NK-92 treated with Interleukin-12 subunit alpha and Interleukin-12 subunit beta, amount 100 ng/mL, for 24 hours (cell line): ENCODE results near the gene RPL31.

ENCODE experiments used
- DNase-seq: peaks from one replicate; lab custom pipeline; 2025; lab: John Stamatoyannopoulos, UW

Gene RPL31

DNA sequence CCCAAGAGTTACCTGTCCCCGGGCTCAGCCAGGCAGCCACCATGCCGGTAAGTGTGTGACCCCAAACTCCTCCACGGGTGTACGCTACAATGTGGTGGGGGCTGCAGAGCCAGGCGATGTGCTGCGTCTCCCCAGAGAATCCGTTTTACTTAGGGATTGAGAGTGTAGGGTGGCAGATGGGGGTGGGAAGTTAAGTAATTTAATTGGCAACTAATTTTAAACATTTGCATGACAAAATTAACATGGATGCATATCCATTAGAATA is 26.6 kb upstream of the RPL31 start:
- no peak for DNase-seq

DNA sequence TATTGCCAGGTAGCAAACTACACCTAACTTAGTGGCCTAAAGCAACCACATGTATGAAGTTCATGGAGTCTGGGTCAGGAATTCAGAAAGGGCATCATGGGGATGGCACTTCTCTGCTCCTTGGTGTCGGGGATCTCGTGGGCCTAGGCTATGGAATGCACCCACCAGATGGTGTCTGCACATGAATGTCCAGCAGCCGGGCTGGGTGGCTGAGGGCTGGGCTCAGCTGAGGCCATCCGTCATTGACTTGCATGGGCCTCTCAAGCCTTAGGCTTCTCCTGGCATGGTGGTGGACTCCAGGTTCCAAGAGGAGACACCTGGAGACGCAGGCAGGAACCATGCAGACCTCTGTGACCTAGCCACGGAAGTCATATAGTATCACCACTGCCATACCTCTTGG is 26.0 kb upstream of the RPL31 start:
- no peak for DNase-seq

DNA sequence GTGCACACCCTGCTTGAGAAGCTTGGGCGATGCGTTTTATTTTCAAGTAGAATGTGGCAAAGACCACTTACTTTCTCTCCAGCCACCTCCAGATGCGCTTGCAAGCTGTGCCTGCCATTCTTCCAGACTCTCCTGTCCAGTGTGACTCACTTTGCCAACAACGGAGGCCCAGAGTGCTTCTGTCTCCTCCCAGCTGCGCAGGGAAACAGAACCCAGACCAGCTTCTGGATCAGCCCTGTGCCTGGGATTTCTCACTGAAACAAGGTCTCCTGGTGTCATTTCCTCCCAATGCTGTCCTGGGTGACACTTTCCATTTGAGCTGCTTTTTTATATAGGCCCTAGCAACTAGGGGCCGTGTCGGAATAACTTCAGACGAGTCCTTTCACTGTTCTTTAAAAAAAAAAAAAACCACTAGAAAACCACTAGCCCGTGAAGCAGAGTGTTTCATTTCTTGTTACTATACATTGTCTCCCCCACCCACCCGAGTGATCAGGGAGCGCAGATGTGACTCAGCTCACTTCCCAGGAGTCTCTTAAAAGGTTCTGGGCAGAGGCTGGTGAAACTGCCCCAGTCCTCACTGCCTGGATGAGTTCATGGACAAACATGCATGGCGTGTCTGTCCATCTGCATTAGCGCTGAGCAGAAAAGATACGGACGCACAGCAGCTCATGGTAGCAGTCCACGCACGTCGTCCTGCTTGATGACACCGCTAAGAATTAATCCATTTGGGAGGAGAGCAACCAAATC is 25.3 kb upstream of the RPL31 start:
- no peak for DNase-seq

DNA sequence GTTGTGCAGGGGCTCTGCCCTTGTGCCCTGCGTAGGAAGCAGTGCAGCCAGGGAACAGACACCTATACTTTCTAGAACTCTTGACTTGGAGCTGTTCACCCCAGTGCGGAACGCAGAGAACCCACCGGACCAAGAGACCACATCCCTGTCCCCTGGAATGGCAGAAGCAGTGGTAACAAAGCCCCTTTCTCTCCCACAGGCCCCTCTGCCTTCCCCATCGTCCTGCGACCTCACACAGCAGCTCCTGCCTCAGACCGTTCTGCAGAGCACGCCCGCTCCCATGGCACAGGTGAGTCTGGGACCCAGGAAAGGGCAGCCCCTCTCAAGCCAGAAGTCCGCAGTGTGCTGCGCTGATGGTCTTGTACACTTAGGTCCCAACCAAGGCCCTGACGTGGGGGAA is 24.6 kb upstream of the RPL31 start:
- DNase-seq: no peak

DNA sequence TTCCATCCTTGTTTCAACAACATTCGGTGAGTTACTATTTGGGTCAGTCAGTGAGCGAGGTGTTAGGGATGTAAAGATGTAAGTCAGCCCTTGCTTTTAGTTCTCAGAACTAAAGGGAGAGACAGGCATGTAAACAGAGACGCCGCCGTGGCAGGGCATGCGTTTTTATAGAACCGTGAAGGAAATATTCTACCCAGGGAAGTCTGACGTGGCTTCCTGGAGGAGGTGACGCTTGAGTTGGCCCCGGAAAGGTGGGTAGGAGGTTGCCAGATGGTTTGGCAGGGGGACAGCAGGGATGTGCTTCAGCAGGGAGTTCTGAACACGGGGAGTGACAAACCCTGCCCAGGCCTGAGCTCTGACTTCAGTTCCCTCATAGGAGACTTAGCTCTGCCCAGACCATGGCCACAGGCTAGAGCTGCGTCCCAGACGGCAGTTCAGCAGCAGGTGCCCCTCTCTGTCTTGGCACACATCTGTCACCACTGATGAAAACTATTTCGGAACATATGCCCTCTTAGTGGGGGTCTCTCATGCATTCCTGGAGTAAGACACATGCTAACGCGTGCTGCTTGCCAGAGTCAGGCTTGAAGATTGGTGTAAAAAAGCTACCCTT is 23.4 kb upstream of the RPL31 start:
- DNase-seq: no peak

DNA sequence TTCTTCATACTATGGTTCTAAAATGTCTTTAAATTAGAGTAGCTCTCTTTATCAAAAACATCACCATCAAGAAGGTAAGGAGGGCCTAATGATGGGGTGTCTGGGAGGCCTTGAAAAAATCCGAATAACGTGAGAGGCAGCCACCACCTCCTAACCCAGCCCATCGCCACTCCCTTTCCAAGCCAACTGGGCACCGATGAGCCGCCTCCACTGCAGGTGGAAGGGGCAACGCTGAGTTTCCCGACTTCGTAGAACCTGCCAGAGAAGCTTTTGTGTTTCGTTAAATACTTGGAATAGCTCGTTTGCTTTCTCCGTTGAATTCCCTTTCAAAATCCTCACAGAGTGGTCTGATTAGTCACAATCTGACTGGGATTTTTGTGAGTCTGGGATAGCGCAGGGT is 22.0 kb upstream of the RPL31 start:
- no peak for DNase-seq

DNA sequence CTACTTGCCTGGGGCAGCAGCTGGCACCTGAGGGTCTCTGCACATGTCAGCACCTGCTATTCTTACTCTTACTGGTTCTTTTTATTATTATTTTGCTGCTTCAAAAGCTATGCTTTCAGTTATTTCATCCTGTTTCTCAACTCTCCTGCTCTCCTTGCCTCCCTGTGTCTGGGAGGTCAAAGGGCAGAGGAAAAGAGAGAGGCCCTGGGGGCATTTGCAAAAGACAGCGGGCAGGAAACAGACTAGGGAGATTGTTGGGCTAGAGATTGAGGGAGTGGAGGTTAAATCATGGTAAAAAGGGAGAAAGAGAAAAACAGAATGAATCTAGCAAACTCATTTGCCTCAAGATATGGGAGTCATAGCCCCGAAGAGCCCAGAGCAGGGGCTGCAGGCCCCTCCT is 21.1 kb upstream of the RPL31 start:
- DNase-seq: no peak

DNA sequence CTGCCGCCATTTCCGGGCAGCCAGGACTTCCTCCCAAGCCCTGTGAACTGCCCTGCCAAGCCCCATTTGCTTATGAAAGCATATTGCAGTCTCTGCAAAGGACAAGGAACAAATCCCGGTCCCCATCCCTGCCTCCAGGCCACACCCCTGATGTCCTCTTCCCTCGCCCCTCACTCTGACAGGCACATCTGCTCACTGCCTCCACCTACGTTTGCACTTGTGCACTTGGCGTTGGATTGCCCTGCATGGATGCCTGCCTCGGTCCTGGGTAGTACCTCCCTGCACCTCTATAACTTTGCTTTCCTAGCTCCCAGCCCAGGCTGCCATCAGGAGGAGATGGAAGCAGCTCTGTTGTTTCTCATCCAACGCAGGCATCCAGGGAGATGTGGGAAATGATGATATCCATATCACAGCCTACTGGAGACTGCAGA is 19.6 kb upstream of the RPL31 start:
- DNase-seq: no peak

DNA sequence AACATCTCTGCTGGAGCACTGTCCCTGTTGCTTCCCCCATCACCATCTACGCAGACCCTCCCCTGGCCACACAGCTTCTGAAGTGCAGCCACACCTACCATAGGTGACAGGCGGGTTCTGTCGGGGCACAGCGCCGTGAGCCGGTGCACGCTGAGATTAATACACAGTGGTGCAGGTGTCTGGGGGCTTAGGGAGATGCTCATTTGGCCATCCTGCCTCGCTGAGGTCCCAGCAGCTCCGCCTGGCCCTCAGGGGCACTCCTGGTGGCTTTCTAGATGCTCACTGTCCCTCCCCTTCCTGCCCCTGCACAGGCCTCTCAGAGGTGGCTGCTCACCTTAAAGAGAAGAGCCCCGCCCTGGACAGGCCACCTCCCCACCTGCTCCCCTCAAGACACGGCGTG is 18.9 kb upstream of the RPL31 start:
- no peak for DNase-seq

DNA sequence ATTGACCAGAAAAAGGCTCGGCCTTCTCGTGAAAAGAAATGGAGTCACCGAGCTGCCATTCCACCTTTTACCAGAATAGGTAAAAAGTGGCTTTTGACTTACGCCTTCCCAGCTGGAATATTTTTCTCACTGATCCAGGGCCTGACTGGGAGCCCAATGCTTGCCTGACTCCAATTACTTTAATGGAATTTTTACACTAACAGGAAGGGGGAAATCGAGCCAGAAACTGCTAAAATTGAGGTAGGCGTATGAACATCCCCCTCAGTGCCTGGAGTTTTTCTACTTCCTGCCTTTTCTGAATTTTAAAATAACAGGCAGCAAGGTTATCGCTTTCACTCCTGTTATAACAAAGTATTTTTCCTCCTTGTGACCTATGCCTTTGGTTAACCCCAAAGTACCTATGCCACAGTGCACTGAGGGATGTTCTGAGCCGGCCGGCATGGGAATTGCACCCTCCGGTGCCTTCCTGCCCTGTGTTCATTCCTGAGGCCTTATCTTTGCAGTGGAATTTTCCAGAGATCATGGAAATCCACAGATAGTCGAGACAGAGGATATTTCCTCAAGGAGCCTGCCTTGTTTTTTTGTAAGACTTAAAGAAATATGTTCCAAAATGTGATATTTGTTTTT is 18.3 kb upstream of the RPL31 start:
- no peak for DNase-seq

DNA sequence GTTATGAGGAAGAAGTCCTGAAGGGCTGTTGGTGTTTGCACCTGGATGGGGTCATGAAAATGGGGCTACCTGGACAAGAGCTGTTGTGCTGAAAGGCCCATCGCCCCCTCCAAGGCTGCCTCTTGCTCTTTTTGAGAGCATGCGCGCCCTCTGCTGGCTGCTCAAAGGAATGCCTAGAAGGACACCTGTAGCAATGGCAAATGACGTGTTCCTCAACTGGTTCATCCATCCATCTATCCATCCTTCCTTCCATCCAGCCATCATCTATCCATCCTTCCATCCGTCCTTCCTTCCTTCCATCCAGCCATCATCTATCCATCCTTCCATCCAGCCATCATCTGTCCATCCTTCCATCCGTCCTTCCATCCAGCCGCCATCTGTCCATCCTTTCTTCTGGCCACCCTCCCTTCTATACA is 17.2 kb upstream of the RPL31 start:
- peak; percentile 41 for DNase-seq

DNA sequence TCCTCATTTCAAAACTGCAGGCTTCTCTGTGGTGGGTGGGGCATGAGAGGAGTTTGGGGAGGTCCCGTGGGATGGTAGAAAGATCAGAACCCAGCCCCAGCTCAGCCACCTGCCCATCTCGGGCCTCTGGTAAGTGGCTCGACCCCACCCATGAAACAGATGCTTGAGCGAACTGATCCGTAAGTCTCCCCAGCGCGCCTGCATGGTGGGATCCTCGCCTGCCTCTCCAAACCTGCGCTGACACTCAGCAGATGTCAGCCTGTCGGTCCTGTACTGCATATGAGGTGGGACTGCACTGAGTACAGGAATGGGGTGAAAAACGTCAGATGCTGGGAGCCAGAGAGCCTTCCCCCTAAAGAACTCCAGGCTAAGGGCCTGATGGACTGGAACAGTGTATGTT is 15.9 kb upstream of the RPL31 start:
- no peak for DNase-seq

DNA sequence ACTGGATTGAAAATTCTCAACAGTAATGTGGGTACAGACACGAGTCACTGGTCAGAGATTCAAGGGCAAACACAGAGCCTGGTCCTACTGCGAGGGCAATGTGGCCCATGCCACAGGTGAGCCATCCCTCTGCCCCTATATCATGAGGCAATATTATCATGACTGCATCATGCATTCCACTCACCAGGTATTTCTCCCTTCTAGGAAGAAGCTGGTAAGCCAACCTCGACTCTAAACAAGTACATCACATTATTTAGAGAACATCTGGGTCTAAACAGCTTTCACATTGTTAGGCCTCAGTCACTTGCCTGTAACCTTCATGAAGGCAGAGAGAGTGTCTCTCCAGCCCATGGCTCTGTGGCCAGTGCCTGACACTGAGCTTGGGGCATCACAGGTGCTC is 14.6 kb upstream of the RPL31 start:
- no peak for DNase-seq

DNA sequence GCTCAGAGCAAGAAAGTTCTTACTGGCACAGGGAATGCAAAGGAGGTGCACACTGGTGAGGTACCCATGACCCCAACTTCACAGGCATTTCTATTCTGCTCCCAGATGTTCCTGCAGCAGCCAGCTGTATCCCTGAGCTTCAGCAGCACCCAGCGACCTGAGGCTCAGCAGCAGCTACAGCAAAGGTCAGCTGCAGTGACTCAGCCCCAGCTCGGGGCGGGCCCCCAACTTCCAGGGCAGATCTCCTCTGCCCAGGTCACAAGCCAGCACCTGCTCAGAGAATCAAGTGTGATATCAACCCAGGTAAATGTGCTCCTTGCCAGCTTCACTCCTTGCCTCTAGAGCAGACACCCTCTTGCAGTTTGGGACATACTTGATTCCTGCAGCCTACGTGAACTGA is 14.1 kb upstream of the RPL31 start:
- DNase-seq: no peak

DNA sequence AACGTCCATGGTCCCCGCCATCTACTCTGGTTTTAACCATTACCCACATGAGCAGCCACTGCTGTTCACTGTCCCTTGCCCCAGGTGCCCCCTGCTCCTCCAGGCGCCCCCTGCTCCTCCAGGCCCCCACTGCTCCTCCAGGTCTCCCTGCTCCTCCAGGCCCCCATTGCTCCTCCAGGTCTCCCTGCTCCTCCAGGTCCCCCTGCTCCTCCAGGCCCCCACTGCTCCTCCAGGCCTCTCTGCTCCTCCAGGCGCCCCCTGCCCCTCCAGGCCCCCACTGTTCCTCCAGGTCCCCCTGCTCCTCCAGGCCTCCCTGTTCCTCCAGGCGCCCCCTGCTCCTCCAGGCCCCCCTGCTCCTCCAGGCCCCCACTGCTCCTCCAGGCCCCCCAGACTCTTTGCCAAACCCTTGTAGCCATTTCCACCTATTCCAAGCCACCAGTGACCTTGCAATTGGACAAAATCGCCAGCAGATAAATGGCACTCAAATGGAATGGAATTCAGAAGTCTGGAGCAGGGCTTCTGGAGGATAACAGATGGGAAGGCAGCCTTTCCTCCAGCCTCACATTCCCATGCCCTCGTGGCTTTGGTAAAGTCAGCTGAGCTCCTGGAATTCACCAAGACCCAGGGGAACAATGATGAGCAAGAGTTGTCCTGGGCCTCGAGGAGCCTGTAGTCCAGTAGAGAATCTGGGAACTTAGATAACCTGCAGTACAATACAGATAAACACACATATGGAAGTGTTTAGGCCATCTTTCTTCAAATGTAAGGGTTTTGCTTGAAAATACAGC is 13.3 kb upstream of the RPL31 start:
- DNase-seq: no peak

DNA sequence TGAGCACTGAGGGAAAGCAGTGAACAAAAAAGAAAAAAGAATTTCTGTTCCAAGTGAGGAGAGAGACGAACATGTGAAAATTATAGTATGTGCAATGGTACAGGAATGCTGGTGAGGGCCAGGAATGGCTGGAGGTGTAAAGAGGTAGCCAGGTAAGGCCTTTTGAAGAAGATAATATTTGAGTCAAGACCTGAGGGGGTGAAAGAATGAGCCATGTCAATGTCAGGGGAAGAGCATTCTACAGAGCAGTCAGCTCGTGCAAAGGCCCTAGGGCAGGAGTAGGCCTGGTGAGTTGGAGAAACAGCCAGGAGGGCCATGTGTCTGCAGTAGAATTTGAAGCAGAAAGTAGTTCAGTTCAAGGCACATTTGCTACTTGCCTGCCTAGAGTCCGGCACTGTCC is 12.4 kb upstream of the RPL31 start:
- DNase-seq: no peak

DNA sequence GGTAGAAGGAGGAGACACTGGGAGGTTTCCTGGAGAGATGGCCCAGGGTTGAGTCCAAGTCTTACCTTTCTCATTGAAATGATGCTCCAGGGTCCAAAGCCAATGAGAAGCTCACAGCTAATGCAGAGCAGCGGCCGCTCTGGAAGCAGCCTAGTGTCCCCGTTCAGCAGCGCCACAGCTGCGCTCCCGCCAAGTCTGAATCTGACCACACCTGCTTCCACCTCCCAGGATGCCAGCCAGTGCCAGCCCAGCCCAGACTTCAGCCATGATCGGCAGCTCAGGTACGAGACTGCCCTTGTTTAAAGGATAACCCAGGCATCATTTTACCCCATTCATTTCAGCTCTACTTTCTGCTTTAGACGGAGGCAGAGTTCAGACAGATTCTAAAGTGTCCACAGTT is 11.9 kb upstream of the RPL31 start:
- DNase-seq: no peak

DNA sequence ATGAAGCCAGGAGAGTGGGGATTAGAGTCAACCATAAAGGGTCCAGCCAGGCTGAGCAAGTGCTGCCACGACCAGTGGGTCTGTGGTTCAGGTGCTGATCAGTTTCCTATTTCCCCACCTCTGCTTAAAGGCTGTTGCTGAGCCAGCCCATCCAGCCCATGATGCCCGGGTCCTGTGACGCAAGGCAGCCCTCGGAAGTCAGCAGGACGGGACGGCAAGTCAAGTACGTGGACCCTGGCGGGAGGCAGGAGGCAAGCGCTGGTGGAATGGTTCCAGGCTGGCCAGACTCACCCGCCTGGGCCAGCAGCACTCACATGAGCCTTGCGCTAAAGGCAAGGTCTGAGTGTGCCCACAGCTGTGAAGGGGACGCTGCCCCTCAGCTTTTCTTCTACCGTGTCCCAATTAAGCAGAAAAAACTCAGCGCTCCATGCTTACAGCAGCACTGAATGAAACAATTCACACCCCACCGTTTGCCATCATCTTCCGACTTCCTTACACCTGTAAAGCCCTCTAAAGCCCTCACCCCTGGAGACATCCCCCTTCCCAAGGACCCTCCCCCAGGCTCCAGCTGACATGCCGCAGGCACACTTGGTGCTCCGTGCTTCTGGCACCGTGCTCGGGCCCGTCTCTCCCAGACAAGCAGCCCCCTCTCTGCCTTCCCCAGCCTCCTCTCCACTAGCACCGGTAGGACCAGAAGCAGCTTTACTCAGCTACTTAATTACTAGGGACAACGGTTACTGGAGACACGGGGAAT is 11.3 kb upstream of the RPL31 start:
- DNase-seq: no peak

DNA sequence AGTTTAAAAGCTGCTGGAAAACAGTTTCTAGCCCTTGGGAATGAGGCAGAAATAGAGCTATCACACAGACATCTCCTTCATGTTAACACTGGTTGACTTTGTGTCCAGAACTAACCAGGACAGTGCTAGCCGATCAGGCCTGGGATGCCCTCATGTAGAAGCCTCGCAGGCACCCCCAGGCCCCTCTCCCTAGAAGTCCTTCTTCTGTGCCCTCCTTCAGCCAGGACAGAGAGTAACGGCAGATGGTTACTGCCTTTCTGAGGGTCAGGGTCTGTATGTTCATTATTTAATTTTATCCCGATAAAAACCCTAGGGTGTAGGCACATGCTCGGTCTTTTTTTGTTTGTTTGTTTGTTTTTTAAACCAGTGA is 10.7 kb upstream of the RPL31 start:
- no peak for DNase-seq

DNA sequence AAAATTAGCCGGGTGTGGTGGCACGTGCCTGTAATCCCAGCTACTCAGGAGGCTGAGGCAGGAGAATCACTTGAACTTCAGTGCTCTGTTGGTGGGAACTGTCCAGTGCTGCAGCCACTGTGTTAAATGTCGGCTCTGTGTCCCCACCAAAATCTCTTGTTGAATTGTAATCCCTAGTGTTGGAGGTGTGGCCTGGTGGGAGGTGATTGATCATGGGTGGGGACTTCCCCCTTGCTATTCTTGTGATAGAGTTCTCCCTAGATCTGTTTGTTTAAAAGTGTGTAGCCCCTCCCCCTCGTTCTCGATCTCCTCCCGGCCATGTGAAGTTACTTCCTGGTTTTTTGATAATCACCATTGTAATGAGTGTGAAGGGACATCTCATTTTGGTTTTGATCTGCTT is 9.8 kb upstream of the RPL31 start:
- no peak for DNase-seq

DNA sequence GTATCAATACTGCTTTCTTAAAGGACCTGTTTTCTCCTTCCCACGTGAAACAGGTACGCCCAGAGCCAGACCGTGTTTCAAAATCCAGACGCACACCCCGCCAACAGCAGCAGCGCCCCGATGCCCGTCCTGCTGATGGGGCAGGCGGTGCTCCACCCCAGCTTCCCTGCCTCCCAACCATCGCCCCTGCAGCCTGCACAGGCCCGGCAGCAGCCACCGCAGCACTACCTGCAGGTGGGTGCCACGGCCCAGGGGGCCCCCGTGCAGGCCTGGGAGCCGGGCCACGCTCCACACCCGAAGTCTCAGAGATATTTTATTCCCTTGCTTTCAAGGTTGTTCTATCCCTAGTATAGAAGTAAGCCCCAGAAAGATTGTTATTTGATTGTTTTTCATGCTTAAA is 8.8 kb upstream of the RPL31 start:
- DNase-seq: no peak

DNA sequence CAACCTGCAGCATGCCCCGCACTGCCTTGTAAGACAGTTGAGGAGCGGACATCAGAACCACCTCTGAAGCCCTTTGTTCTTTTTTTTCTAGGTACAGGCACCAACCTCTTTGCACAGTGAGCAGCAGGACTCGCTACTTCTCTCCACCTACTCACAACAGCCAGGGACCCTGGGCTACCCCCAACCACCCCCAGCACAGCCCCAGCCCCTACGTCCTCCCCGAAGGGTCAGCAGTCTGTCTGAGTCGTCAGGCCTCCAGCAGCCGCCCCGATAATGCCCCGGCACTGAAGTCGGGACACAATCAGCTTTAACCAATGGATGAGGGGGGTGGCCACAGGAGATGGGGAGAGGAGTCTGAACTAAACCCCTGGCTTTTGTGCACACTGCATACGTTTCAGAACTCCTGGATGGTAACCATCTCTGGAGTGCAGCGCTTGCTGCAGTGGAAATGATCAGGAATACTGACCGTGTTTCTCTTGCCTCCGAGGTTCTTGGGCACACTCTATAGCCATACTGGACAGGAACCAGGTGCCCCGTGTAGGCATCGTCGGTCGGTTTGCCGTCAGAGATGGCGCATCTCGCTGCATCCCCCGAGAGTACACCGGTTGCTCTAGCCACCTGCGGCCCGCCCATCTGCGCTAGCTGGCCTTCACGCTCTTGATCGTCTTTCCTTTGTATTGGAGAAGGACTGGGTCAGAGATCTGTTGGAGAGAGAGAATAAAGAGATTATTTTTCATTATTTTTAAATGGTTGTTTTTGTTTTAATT is 6.6 kb upstream of the RPL31 start:
- no peak for DNase-seq
